IMR-90 (cell line): ENCODE results near the gene EGLN1. TPM values are rescaled to one million over a fixed set of nuclear protein-coding genes. Genes with fewer than 3 reads are reported as not detected.

Source experiments
- ATAC-seq: fragments of 200-7000 bp; cut with Tn5 transposase; 2 replicates; pipeline ENCODE4 v1.9.1; 2020; ENCODE audit warnings: low read depth, mild to moderate bottlenecking, moderate library complexity
- BruUV-seq: library from RNA; stranded (reverse); fragments of 400-500 nt; replicated peaks from 2 replicates; lab custom pipeline; 2021; lab: Mats Ljungman, UMichigan
- CTCF ChIA-PET: fragments of 300-600 bp; formaldehyde crosslinking; extraction: SDS; loops from one replicate; lab custom pipeline; 2021; ENCODE audit warnings: antibody characterized with exemption; lab: Yijun Ruan, JAX
- POLR2A ChIA-PET: fragments of 300-600 bp; sonication (Branson Sonifier 250); formaldehyde crosslinking; loops from one replicate; lab custom pipeline; 2022; ENCODE audit warnings: antibody characterized with exemption; ENCODE audit not compliant: unreplicated experiment; lab: Charles Lee
- DNase-seq: peaks from one replicate; pipeline ENCODE4 v3.0.0; 2013
- H2AFZ ChIP-seq: replicated peaks from 2 replicates; pipeline ENCODE3; 2013; ENCODE audit warnings: low read length, mild to moderate bottlenecking; ENCODE audit not compliant: poor library complexity
- H2AK5ac ChIP-seq: 2 replicates; pipeline ENCODE4 v1.6.1; 2013; ENCODE audit warnings: low read depth, low read length, inconsistent platforms
- H2AK9ac ChIP-seq: replicated peaks from 2 replicates; pipeline ENCODE3; 2013; ENCODE audit warnings: mild to moderate bottlenecking, low read depth, low read length, moderate library complexity; ENCODE audit not compliant: poor library complexity
- H2BK120ac ChIP-seq: 2 replicates; pipeline ENCODE4 v1.6.1; 2013; ENCODE audit warnings: low read depth, low read length, inconsistent platforms
- H2BK15ac ChIP-seq: 3 replicates; pipeline ENCODE4 v1.6.1; 2013; ENCODE audit warnings: low read depth, low read length, inconsistent platforms
- H2BK20ac ChIP-seq: 2 replicates; pipeline ENCODE4 v1.6.1; 2013; ENCODE audit warnings: low read depth, mild to moderate bottlenecking, inconsistent platforms, low read length, moderate library complexity
- H2BK5ac ChIP-seq: 2 replicates; pipeline ENCODE4 v1.6.1; 2013; ENCODE audit warnings: mild to moderate bottlenecking, low read depth, low read length, inconsistent platforms; ENCODE audit not compliant: poor library complexity, severe bottlenecking
- H3K14ac ChIP-seq: replicated peaks from 2 replicates; pipeline ENCODE4 v1.6.1; 2013; ENCODE audit warnings: low read depth, low read length, inconsistent platforms
- H3K18ac ChIP-seq: 2 replicates; pipeline ENCODE4 v1.6.1; 2013; ENCODE audit warnings: low read depth, low read length, control low read depth
- H3K23ac ChIP-seq: 2 replicates; pipeline ENCODE4 v1.6.1; 2013; ENCODE audit warnings: low read depth, low read length, inconsistent platforms
- H3K27ac ChIP-seq: 2 replicates; pipeline ENCODE4 v1.5.1; 2013; ENCODE audit warnings: mild to moderate bottlenecking, control low read depth, low read length; ENCODE audit not compliant: insufficient read depth
- H3K27me3 ChIP-seq: 2 replicates; pipeline ENCODE4 v1.6.1; 2013; ENCODE audit warnings: low read length; ENCODE audit not compliant: control insufficient read depth, insufficient read depth
- H3K36me3 ChIP-seq: 2 replicates; pipeline ENCODE4 v1.6.1; 2013; ENCODE audit warnings: low read length, mixed read lengths; ENCODE audit not compliant: control insufficient read depth, insufficient read depth
- H3K4ac ChIP-seq: 2 replicates; pipeline ENCODE4 v1.6.1; 2013; ENCODE audit warnings: low read depth, low read length, inconsistent platforms
- H3K4me1 ChIP-seq: 2 replicates; pipeline ENCODE4 v1.6.1; 2013; ENCODE audit warnings: low read length, mixed read lengths; ENCODE audit not compliant: control insufficient read depth, insufficient read depth
- H3K4me2 ChIP-seq: 2 replicates; pipeline ENCODE4 v1.6.1; 2013; ENCODE audit warnings: low read depth, mild to moderate bottlenecking, control low read depth, low read length, moderate library complexity
- H3K4me3 ChIP-seq: 2 replicates; pipeline ENCODE4 v1.5.1; 2013; ENCODE audit warnings: low read depth, mild to moderate bottlenecking, control low read depth, low read length, moderate library complexity; ENCODE audit not compliant: insufficient read depth
- H3K56ac ChIP-seq: 2 replicates; pipeline ENCODE4 v1.6.1; 2013; ENCODE audit warnings: low read length, inconsistent platforms; ENCODE audit not compliant: insufficient read depth; ENCODE audit errors: extremely low read depth
- H3K79me1 ChIP-seq, 2 experiments: 2 replicates each; pipeline ENCODE4 v1.6.1; 2013; ENCODE audit warnings: low read length in 2 of 2, inconsistent platforms in 1 of 2, low read depth in 1 of 2
- H3K9ac ChIP-seq: 2 replicates; pipeline ENCODE4 v1.6.1; 2013; ENCODE audit warnings: low read depth, low read length, control low read depth
- H3K9me1 ChIP-seq: 2 replicates; pipeline ENCODE4 v1.6.1; 2013; ENCODE audit warnings: low read length, inconsistent platforms; ENCODE audit not compliant: insufficient read depth
- H3K9me3 ChIP-seq: 2 replicates; pipeline ENCODE4 v1.6.1; 2013; ENCODE audit warnings: low read length; ENCODE audit not compliant: control insufficient read depth, insufficient read depth
- H4K20me1 ChIP-seq: 2 replicates; pipeline ENCODE4 v1.6.1; 2013; ENCODE audit warnings: low read length, inconsistent platforms; ENCODE audit not compliant: insufficient read depth
- H4K5ac ChIP-seq: 2 replicates; pipeline ENCODE4 v1.6.1; 2013; ENCODE audit warnings: mild to moderate bottlenecking, low read depth, low read length, control low read depth
- H4K8ac ChIP-seq, 2 experiments: 2 replicates each; pipeline ENCODE4 v1.6.1; 2013; ENCODE audit warnings: low read depth in 2 of 2, low read length in 2 of 2, control low read depth in 1 of 2, inconsistent platforms in 1 of 2
- H4K91ac ChIP-seq: 2 replicates; pipeline ENCODE4 v1.6.1; 2013; ENCODE audit warnings: low read depth, low read length, inconsistent platforms; ENCODE audit not compliant: insufficient read depth
- BHLHE40 ChIP-seq: fragments of 150-350 bp; IDR thresholded peaks from 2 replicates; pipeline ENCODE4 v1.6.1; 2016; ENCODE audit warnings: mild to moderate bottlenecking, low read depth, low read length
- CEBPB ChIP-seq: IDR thresholded peaks from 2 replicates; pipeline ENCODE4 v1.6.1; 2012; ENCODE audit warnings: low read depth, low read length, improper control_type of control experiment
- CHD1 ChIP-seq: IDR thresholded peaks from 2 replicates; pipeline ENCODE4 v1.6.1; 2012; ENCODE audit warnings: low read depth, low read length, improper control_type of control experiment
- FOS ChIP-seq: fragments of 150-350 bp; IDR thresholded peaks from 2 replicates; pipeline ENCODE4 v1.6.1; 2016; ENCODE audit warnings: low read depth, low read length
- MAFK ChIP-seq: IDR thresholded peaks from 2 replicates; pipeline ENCODE4 v1.6.1; 2012; ENCODE audit warnings: low read depth, low read length, improper control_type of control experiment
- MAZ ChIP-seq: IDR thresholded peaks from 2 replicates; pipeline ENCODE4 v1.6.1; 2012; ENCODE audit warnings: low read depth, mild to moderate bottlenecking, low read length, improper control_type of control experiment, moderate library complexity, borderline replicate concordance
- MXI1 ChIP-seq: IDR thresholded peaks from 2 replicates; pipeline ENCODE4 v1.6.1; 2012; ENCODE audit warnings: low read depth, mild to moderate bottlenecking, low read length, moderate library complexity, borderline replicate concordance
- NFE2L2 ChIP-seq: fragments of 150-350 bp; IDR thresholded peaks from 2 replicates; pipeline ENCODE4 v1.6.1; 2016; ENCODE audit warnings: low read depth, mild to moderate bottlenecking, low read length
- POLR2A ChIP-seq: IDR thresholded peaks from 2 replicates; pipeline ENCODE4 v1.6.1; 2012; ENCODE audit warnings: mild to moderate bottlenecking, low read depth, low read length
- RAD21 ChIP-seq: IDR thresholded peaks from 2 replicates; pipeline ENCODE4 v1.6.1; 2012; ENCODE audit warnings: low read length, improper control_type of control experiment
- RCOR1 ChIP-seq: IDR thresholded peaks from 2 replicates; pipeline ENCODE4 v1.6.1; 2012; ENCODE audit warnings: mild to moderate bottlenecking, low read length, improper control_type of control experiment; ENCODE audit not compliant: insufficient replicate concordance
- RFX5 ChIP-seq: IDR thresholded peaks from 2 replicates; pipeline ENCODE4 v1.8.0; 2012; ENCODE audit warnings: low read depth, mild to moderate bottlenecking, low read length, moderate library complexity
- SMC3 ChIP-seq: fragments of 150-350 bp; IDR thresholded peaks from 2 replicates; pipeline ENCODE4 v1.6.1; 2016; ENCODE audit warnings: low read depth, mild to moderate bottlenecking, antibody characterized with exemption, low read length, moderate library complexity
- WGBS, 2 experiments: methylation state at CpG; one replicate each; pipeline versions ENCODE4 v1.1.5 to v1.1.7; 2013; ENCODE audit warnings: missing lambda C conversion rate in 2 of 2; ENCODE audit not compliant: insufficient read length in 1 of 2; ENCODE audit errors: extremely low coverage in 2 of 2; 5-methylcytosine and 5-hydroxymethylcytosine counted together
- dilution Hi-C: fragments of 300-500 bp; cut with HindIII; formaldehyde crosslinking; loops from one replicate; pipeline ENCODE4 v1.14.3; 2018; ENCODE audit warnings: low sequenced_read_pairs; ENCODE audit not compliant: unreplicated experiment
- in situ Hi-C: fragments of 300-500 bp; cut with MboI; formaldehyde crosslinking; loops from 3 replicates; pipeline ENCODE4 v1.14.3; 2019; ENCODE audit warnings: low sequenced_read_pairs, inconsistent platforms, mixed read lengths
- intact Hi-C: fragments of 100-400 bp; cut with micrococcal nuclease; formaldehyde crosslinking; loops from 2 replicates; pipeline ENCODE4 v1.10.0; 2022
- polyA plus RNA-seq, 3 experiments: library from polyadenylated mRNA; depleted of rRNA; stranded (reverse); fragments of >200 nt; gene quantifications; 2 replicates each; pipeline ENCODE4 v1.2.3, GENCODE V29; 2012; ENCODE audit warnings: low replicate concordance in 1 of 3
- total RNA-seq: library from RNA; depleted of rRNA; stranded (reverse); fragments of >200 nt; gene quantifications from 2 replicates; pipeline ENCODE4 v1.2.3, GENCODE V29; 2012
- TF ChIP-seq, protein P1 (sequence below): fragments of 150-350 bp; IDR thresholded peaks from 2 replicates; pipeline ENCODE4 v1.6.1; 2016; ENCODE audit warnings: low read depth, mild to moderate bottlenecking, low read length, moderate library complexity, borderline replicate concordance
- TF ChIP-seq, protein P2 (sequence below): fragments of 150-350 bp; IDR thresholded peaks from 2 replicates; pipeline ENCODE4 v1.6.1; 2017; ENCODE audit warnings: mild to moderate bottlenecking, antibody characterized with exemption, low read length, low read depth
- TF ChIP-seq, protein P3 (sequence below): conservative IDR thresholded peaks from 2 replicates; pipeline ENCODE4 v1.5.1; 2012; ENCODE audit warnings: mild to moderate bottlenecking, low read depth, low read length, improper control_type of control experiment

Gene EGLN1
- total and polyA plus RNA-seq, 2 of the 4 experiments (the other 2 are of a cell fraction): 25.7 to 26.9 TPM

DNA sequence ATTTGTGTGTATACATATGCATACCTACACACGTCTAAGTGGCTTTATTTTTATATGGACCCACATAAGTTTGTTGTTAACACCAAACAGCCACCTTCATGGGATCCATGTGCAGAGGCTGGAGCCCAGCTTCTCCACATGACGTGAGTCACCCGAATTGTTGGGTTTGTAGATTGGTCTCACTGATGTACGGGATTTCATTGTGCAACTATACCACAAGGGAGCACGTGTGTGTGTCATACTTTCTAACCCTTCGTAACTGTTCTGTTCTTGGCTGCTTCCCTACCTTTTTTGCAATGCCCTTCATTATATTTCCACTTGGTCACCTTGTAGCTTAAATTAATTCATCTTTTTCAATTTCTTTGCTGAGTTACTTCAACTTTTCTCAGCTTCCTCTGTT, 63.0 kb downstream of the EGLN1 start:
- no TSS peak for BruUV-seq
- no peak overlapping the region for H4K5ac ChIP-seq
- no peak overlapping the region for H2BK20ac ChIP-seq
- intact Hi-C loops: loop anchor here (2.0 to 5.0 kb wide), 2 partner anchors 170 to 398 kb away; partner anchors contain the start of gene TSNAX
- H4K20me1 ChIP-seq: no peaks in the 10 kb centered on the region; the same call in 1 of the 2 replicates
- H3K18ac ChIP-seq: no peak overlapping the region
- H3K4me3 ChIP-seq: no peak overlapping the region
- dilution Hi-C loops: no loop called here
- no peak overlapping the region for H3K56ac ChIP-seq
- H3K4me2 ChIP-seq: no peak overlapping the region
- no peak overlapping the region for H2BK5ac ChIP-seq
- in situ Hi-C loops: no loop called here
- no peak overlapping the region for H4K8ac ChIP-seq
- no peak overlapping the region for H2AK5ac ChIP-seq
- ATAC-seq (no peak), DNase-seq (peak; percentile 87)
- peaks cover 5% of the 10 kb centered on the region for H3K36me3 ChIP-seq
- peaks cover 5% of the 10 kb centered on the region for H3K4me1 ChIP-seq
- CTCF ChIA-PET: interaction anchor here (0.8 to 1.1 kb wide), 2 partner anchors 21 to 36 kb away, joined by 3 read pairs; partner anchors contain the start of gene SPRTN
- H3K23ac ChIP-seq: no peak overlapping the region
- POLR2A ChIA-PET: no interaction called here
- H2BK15ac ChIP-seq: no peak overlapping the region
- H2AK9ac ChIP-seq: no peak overlapping the region
- H3K4ac ChIP-seq: no peak overlapping the region
- no peak overlapping the region for H3K27ac ChIP-seq
- peaks cover 15 to 18% of the 10 kb centered on the region in 2 experiments for H3K79me1 ChIP-seq
- no peak overlapping the region for H4K91ac ChIP-seq
- peaks cover 4% of the 10 kb centered on the region; the same call in 1 of the 2 replicates for H3K9me1 ChIP-seq
- H2BK120ac ChIP-seq: no peak overlapping the region
- no peaks in the 10 kb centered on the region for H3K9me3 ChIP-seq
- TF ChIP-seq RAD21 (no peak), MXI1 (peak; percentile 52; the same call in 1 of the 2 replicates), CEBPB (peak; percentile 96), MAZ (no peak), POLR2A (no peak), CHD1 (no peak), RFX5 (no peak), MAFK (no peak), NFE2L2 (no peak), RCOR1 (no peak), FOS (peak; percentile 19; the same call in 1 of the 2 replicates), BHLHE40 (peak; percentile 92), SMC3 (no peak)
- TF ChIP-seq, protein P1, sequence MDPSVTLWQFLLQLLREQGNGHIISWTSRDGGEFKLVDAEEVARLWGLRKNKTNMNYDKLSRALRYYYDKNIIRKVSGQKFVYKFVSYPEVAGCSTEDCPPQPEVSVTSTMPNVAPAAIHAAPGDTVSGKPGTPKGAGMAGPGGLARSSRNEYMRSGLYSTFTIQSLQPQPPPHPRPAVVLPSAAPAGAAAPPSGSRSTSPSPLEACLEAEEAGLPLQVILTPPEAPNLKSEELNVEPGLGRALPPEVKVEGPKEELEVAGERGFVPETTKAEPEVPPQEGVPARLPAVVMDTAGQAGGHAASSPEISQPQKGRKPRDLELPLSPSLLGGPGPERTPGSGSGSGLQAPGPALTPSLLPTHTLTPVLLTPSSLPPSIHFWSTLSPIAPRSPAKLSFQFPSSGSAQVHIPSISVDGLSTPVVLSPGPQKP: no peak
- TF ChIP-seq, protein P2, sequence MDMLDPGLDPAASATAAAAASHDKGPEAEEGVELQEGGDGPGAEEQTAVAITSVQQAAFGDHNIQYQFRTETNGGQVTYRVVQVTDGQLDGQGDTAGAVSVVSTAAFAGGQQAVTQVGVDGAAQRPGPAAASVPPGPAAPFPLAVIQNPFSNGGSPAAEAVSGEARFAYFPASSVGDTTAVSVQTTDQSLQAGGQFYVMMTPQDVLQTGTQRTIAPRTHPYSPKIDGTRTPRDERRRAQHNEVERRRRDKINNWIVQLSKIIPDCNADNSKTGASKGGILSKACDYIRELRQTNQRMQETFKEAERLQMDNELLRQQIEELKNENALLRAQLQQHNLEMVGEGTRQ: peak; percentile 55; the same call in 1 of the 2 replicates
- TF ChIP-seq, protein P3, sequence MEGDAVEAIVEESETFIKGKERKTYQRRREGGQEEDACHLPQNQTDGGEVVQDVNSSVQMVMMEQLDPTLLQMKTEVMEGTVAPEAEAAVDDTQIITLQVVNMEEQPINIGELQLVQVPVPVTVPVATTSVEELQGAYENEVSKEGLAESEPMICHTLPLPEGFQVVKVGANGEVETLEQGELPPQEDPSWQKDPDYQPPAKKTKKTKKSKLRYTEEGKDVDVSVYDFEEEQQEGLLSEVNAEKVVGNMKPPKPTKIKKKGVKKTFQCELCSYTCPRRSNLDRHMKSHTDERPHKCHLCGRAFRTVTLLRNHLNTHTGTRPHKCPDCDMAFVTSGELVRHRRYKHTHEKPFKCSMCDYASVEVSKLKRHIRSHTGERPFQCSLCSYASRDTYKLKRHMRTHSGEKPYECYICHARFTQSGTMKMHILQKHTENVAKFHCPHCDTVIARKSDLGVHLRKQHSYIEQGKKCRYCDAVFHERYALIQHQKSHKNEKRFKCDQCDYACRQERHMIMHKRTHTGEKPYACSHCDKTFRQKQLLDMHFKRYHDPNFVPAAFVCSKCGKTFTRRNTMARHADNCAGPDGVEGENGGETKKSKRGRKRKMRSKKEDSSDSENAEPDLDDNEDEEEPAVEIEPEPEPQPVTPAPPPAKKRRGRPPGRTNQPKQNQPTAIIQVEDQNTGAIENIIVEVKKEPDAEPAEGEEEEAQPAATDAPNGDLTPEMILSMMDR: no peak
- H3K9ac ChIP-seq: no peak overlapping the region
- H3K27me3 ChIP-seq: no peaks in the 10 kb centered on the region
- H3K14ac ChIP-seq: no peak overlapping the region
- no CpG with 5 or more reads among the region's 6 CpGs for whole genome bisulfite sequencing, 2 experiments
- no peak overlapping the region for H2AFZ ChIP-seq
